GM23338 (cell line): Measurements from ENCODE around the gene POLR2A. TPM values are rescaled to one million over a fixed set of nuclear protein-coding genes. Genes with fewer than 3 reads are reported as not detected.

Experiments
- ATAC-seq: fragments of 200-7000 bp; cut with Tn5 transposase; 3 replicates; pipeline ENCODE4 v1.9.1; 2020
- DNase-seq: peaks from one replicate; pipeline ENCODE4 v3.0.0-alpha.2; 2015; ENCODE audit warnings: low spot score
- H2AFZ ChIP-seq: fragments of 200-600 bp; sonication (generic); 2 replicates; pipeline ENCODE4 v1.8.0; 2016; ENCODE audit warnings: antibody characterized with exemption, mild to moderate bottlenecking, moderate library complexity
- H3F3A ChIP-seq: fragments of 200-600 bp; sonication (generic); replicated peaks from 2 replicates; pipeline ENCODE4 v1.8.0; 2017; ENCODE audit warnings: antibody characterized with exemption, mixed run types, low read depth
- H3K27ac ChIP-seq: fragments of 200-600 bp; sonication (generic); 2 replicates; pipeline ENCODE4 v1.6.1; 2016; ENCODE audit warnings: low read depth
- H3K27me3 ChIP-seq: fragments of 200-600 bp; sonication (generic); 2 replicates; pipeline ENCODE4 v1.8.0; 2016; ENCODE audit warnings: mild to moderate bottlenecking, mixed run types, moderate library complexity; ENCODE audit not compliant: insufficient read depth
- H3K36me3 ChIP-seq: fragments of 200-600 bp; sonication (generic); 2 replicates; pipeline ENCODE4 v1.8.0; 2016; ENCODE audit warnings: mild to moderate bottlenecking; ENCODE audit not compliant: insufficient read depth
- H3K4me1 ChIP-seq: fragments of 200-600 bp; sonication (generic); 2 replicates; pipeline ENCODE4 v1.8.0; 2016; ENCODE audit warnings: mild to moderate bottlenecking, moderate library complexity; ENCODE audit not compliant: insufficient read depth
- H3K4me2 ChIP-seq: fragments of 200-600 bp; sonication (generic); 2 replicates; pipeline ENCODE4 v1.7.1; 2017; ENCODE audit warnings: mixed run types
- H3K4me3 ChIP-seq: fragments of 200-600 bp; sonication (generic); 2 replicates; pipeline ENCODE4 v1.6.1; 2016; ENCODE audit warnings: mixed run types
- H3K79me2 ChIP-seq: fragments of 200-600 bp; sonication (generic); replicated peaks from 2 replicates; pipeline ENCODE4 v1.8.0; 2017; ENCODE audit warnings: mild to moderate bottlenecking; ENCODE audit not compliant: insufficient read depth
- H3K9me2 ChIP-seq: fragments of 200-600 bp; sonication (generic); 2 replicates; pipeline ENCODE4 v1.8.0; 2017; ENCODE audit not compliant: insufficient read depth
- H4K20me1 ChIP-seq: fragments of 200-600 bp; sonication (generic); replicated peaks from 2 replicates; pipeline ENCODE4 v1.8.0; 2017; ENCODE audit warnings: mild to moderate bottlenecking; ENCODE audit not compliant: insufficient read depth
- H3K27ac Mint-ChIP-seq: 2 replicates; pipeline ENCODE4 v1.8.0; 2020; ENCODE audit warnings: inconsistent platforms, mild to moderate bottlenecking, moderate library complexity, mixed read lengths
- H3K27me3 Mint-ChIP-seq: 3 replicates; pipeline ENCODE4 v1.8.0; 2022; ENCODE audit warnings: low read depth, mild to moderate bottlenecking, moderate library complexity, mixed read lengths, inconsistent platforms; ENCODE audit not compliant: insufficient read depth, poor library complexity
- H3K36me3 Mint-ChIP-seq: 3 replicates; pipeline ENCODE4 v1.8.0; 2021; ENCODE audit warnings: low read depth, mild to moderate bottlenecking, inconsistent platforms, moderate library complexity, mixed read lengths
- H3K4me1 Mint-ChIP-seq: 3 replicates; pipeline ENCODE4 v1.8.0; 2020; ENCODE audit warnings: mild to moderate bottlenecking, inconsistent platforms, mixed read lengths
- H3K4me3 Mint-ChIP-seq: 3 replicates; pipeline ENCODE4 v1.8.0; 2021; ENCODE audit warnings: moderate library complexity, mild to moderate bottlenecking, inconsistent platforms, mixed read lengths
- H3K9me3 Mint-ChIP-seq: 3 replicates; pipeline ENCODE4 v1.8.0; 2020; ENCODE audit warnings: moderate library complexity, mild to moderate bottlenecking, inconsistent platforms, mixed read lengths
- EZH2phosphoT487 ChIP-seq: fragments of 200-600 bp; sonication (generic); IDR thresholded peaks from one replicate; pipeline ENCODE4 v1.8.1; 2018; ENCODE audit warnings: antibody characterized with exemption; ENCODE audit not compliant: unreplicated experiment
- POLR2AphosphoS5 ChIP-seq: IDR thresholded peaks from 2 replicates; pipeline ENCODE4 v1.6.1; 2016; ENCODE audit warnings: antibody characterized with exemption, low read depth
- ZNF114 ChIP-seq: fragments of 250-450 bp; sonication (Bioruptor Pico); IDR thresholded peaks from 2 replicates; pipeline ENCODE4 v1.5.0; 2020; ENCODE audit warnings: mild to moderate bottlenecking, moderate library complexity
- ZNF331 ChIP-seq: fragments of 250-450 bp; sonication (Bioruptor Pico); IDR thresholded peaks from 2 replicates; pipeline ENCODE4 v1.5.0; 2020; ENCODE audit warnings: low read depth, mild to moderate bottlenecking, moderate library complexity
- polyA plus RNA-seq: library from polyadenylated mRNA; unstranded; fragments of >200 nt; fragmentation: Nextera tagmentation; extraction: Ambion mirVana; gene quantifications from 2 replicates; pipeline ENCODE4 v1.2.1, GENCODE V29; 2016
- total RNA-seq: library from RNA; depleted of rRNA; stranded (reverse); fragments of >200 nt; shearing (Covaris generic); gene quantifications from 2 replicates; pipeline ENCODE4 v1.2.3, GENCODE V29; 2014
- TF ChIP-seq, protein P1 (sequence below): IDR thresholded peaks from 2 replicates; pipeline ENCODE4 v1.6.1; 2016; ENCODE audit warnings: antibody characterized with exemption
- TF ChIP-seq, protein P2 (sequence below), 2 experiments: fragments of 200-600 bp in 1 of 2; sonication (generic) in 1 of 2; conservative IDR thresholded peaks; 2 replicates each; pipeline versions ENCODE4 v1.5.1 to v1.6.1; 2016 to 2017; ENCODE audit warnings: antibody characterized with exemption in 2 of 2, low read depth in 2 of 2, mild to moderate bottlenecking in 2 of 2, moderate library complexity in 1 of 2

POLR2A gene
- total and polyA plus RNA-seq, 2 experiments from 2014 or later, result 56.8 to 151 TPM

DNA sequence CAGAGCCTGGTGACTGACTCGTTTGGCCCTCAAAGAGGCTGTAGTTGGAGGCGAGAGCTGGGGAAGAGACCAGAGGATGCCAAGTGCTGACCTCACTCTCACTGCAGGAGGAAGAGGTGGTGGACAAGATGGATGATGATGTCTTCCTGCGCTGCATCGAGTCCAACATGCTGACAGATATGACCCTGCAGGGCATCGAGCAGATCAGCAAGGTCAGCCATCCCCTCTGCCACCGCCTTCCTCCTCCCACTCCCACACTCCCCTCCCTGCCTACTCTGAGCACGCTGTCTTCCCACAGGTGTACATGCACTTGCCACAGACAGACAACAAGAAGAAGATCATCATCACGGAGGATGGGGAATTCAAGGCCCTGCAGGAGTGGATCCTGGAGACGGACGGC lies 26.9 kb downstream of the POLR2A start (continued):
- TF ChIP-seq, protein P1, sequence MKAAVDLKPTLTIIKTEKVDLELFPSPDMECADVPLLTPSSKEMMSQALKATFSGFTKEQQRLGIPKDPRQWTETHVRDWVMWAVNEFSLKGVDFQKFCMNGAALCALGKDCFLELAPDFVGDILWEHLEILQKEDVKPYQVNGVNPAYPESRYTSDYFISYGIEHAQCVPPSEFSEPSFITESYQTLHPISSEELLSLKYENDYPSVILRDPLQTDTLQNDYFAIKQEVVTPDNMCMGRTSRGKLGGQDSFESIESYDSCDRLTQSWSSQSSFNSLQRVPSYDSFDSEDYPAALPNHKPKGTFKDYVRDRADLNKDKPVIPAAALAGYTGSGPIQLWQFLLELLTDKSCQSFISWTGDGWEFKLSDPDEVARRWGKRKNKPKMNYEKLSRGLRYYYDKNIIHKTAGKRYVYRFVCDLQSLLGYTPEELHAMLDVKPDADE, result no peak
- no peak for TF ChIP-seq ZNF331

DNA sequence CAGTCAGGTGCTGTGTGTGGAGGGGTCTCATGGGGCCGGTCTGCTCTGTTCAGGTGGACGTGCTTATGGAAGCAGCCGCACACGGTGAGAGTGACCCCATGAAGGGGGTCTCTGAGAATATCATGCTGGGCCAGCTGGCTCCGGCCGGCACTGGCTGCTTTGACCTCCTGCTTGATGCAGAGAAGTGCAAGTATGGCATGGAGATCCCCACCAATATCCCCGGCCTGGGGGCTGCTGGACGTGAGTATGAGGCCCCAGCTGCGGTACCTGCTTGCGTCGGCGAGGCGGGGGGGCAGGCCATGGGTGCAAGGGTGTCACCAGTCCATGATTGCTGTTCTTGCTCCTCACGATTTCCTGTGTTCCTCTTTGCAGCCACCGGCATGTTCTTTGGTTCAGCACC lies 27.9 kb downstream of the POLR2A start:
- H2AFZ ChIP-seq, result no peak overlapping the region
- no peak overlapping the region for H3K4me2 ChIP-seq
- H3K36me3 Mint-ChIP-seq, result peaks cover 69% of the 10 kb centered on the region
- no peak overlapping the region for H3K4me3 Mint-ChIP-seq
- no peaks in the 10 kb centered on the region for H3K79me2 ChIP-seq
- H3K27me3 ChIP-seq, result no peaks in the 10 kb centered on the region
- no peak overlapping the region for H3K4me3 ChIP-seq
- H3F3A ChIP-seq, result 0 out of 2 replicates have a peak, but pooled peaks cover 2% of the 10 kb centered on the region
- no peaks in the 10 kb centered on the region for H3K4me1 ChIP-seq
- 0 out of 3 replicates have a peak, but pooled peaks cover 2% of the 10 kb centered on the region for H3K4me1 Mint-ChIP-seq
- DNase-seq, result no peak
- no peaks in the 10 kb centered on the region for H3K9me2 ChIP-seq
- no peak overlapping the region for H3K27ac ChIP-seq
- peaks cover 12% of the 10 kb centered on the region; the same call in 1 of the 2 replicates for H3K36me3 ChIP-seq
- peaks cover 13% of the 10 kb centered on the region for H3K27me3 Mint-ChIP-seq
- ATAC-seq, result no peak
- no peak for TF ChIP-seq EZH2phosphoT487
- no peak overlapping the region for H3K27ac Mint-ChIP-seq
- H4K20me1 ChIP-seq, result 0 out of 2 replicates have a peak, but pooled peaks cover 2% of the 10 kb centered on the region
- no peaks in the 10 kb centered on the region; the same call in 2 of the 3 replicates for H3K9me3 Mint-ChIP-seq

DNA sequence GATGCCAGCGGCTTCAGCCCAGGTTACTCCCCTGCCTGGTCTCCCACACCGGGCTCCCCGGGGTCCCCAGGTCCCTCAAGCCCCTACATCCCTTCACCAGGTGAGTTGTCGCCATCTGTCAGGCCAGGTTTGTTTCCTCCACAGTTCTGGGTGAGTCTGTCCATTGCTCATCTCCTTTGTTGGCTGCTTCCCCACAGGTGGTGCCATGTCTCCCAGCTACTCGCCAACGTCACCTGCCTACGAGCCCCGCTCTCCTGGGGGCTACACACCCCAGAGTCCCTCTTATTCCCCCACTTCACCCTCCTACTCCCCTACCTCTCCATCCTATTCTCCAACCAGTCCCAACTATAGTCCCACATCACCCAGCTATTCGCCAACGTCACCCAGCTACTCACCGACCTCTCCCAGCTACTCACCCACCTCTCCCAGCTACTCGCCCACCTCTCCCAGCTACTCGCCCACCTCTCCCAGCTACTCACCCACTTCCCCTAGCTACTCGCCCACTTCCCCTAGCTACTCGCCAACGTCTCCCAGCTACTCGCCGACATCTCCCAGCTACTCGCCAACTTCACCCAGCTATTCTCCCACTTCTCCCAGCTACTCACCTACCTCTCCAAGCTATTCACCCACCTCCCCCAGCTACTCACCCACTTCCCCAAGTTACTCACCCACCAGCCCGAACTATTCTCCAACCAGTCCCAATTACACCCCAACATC lies 28.8 kb downstream of the POLR2A start:
- Histone ChIP-seq H3K4me3 (no peak overlapping the region), H3K27ac (no peak overlapping the region), H2AFZ (no peak overlapping the region), H3K4me1 (no peaks in the 10 kb centered on the region), H3K9me2 (no peaks in the 10 kb centered on the region), H4K20me1 (no peaks in the 10 kb centered on the region), H3K36me3 (peaks cover 6% of the 10 kb centered on the region; the same call in 1 of the 2 replicates), H3K79me2 (no peaks in the 10 kb centered on the region), H3F3A (0 out of 2 replicates have a peak, but pooled peaks cover 2% of the 10 kb centered on the region), H3K27me3 (no peaks in the 10 kb centered on the region), H3K4me2 (no peak overlapping the region)
- ATAC-seq, result no peak
- no peak overlapping the region for H3K27ac Mint-ChIP-seq
- DNase-seq, result no peak
- H3K27me3 Mint-ChIP-seq, result peaks cover 13% of the 10 kb centered on the region
- H3K9me3 Mint-ChIP-seq, result no peaks in the 10 kb centered on the region; the same call in 2 of the 3 replicates
- 0 out of 3 replicates have a peak, but pooled peaks cover 2% of the 10 kb centered on the region for H3K4me1 Mint-ChIP-seq
- no peak overlapping the region for H3K4me3 Mint-ChIP-seq
- no peak for TF ChIP-seq EZH2phosphoT487
- TF ChIP-seq, protein P2, sequence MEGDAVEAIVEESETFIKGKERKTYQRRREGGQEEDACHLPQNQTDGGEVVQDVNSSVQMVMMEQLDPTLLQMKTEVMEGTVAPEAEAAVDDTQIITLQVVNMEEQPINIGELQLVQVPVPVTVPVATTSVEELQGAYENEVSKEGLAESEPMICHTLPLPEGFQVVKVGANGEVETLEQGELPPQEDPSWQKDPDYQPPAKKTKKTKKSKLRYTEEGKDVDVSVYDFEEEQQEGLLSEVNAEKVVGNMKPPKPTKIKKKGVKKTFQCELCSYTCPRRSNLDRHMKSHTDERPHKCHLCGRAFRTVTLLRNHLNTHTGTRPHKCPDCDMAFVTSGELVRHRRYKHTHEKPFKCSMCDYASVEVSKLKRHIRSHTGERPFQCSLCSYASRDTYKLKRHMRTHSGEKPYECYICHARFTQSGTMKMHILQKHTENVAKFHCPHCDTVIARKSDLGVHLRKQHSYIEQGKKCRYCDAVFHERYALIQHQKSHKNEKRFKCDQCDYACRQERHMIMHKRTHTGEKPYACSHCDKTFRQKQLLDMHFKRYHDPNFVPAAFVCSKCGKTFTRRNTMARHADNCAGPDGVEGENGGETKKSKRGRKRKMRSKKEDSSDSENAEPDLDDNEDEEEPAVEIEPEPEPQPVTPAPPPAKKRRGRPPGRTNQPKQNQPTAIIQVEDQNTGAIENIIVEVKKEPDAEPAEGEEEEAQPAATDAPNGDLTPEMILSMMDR (conservative IDR thresholded peaks at IDR 0.05; ENCODE audit: low read depth in 2 of 2), result no peak
- no peak for TF ChIP-seq POLR2AphosphoS5
- TF ChIP-seq ZNF114 (CRISPR knock-in tag), result no peak
- peaks cover 62% of the 10 kb centered on the region for H3K36me3 Mint-ChIP-seq
